Calu3 (cell line): ENCODE data around the gene CDC23. TPM values are rescaled to one million over a fixed set of nuclear protein-coding genes. Genes with fewer than 3 reads are reported as not detected.

Experiments used
- BruUV-seq: library from RNA; stranded (reverse); fragments of 400-500 nt; replicated peaks from 2 replicates; lab custom pipeline; 2021; lab: Mats Ljungman, UMichigan
- CTCF ChIA-PET: fragments of 300-600 bp; sonication (Branson Sonifier 250); formaldehyde crosslinking; loops from one replicate; lab custom pipeline; 2022; ENCODE audit warnings: antibody characterized with exemption; lab: Charles Lee
- DNase-seq: peaks from one replicate; pipeline ENCODE4 v3.0.0; 2022
- H3K27ac Mint-ChIP-seq: one replicate; pipeline ENCODE4 v1.8.0; 2022; ENCODE audit warnings: mixed read lengths; ENCODE audit not compliant: unreplicated experiment
- H3K27me3 Mint-ChIP-seq: one replicate; pipeline ENCODE4 v1.8.0; 2022; ENCODE audit warnings: mixed read lengths; ENCODE audit not compliant: unreplicated experiment
- H3K36me3 Mint-ChIP-seq: one replicate; pipeline ENCODE4 v1.8.0; 2022; ENCODE audit warnings: mild to moderate bottlenecking, moderate library complexity, mixed read lengths; ENCODE audit not compliant: insufficient read depth, unreplicated experiment
- H3K4me1 Mint-ChIP-seq: one replicate; pipeline ENCODE4 v1.8.0; 2022; ENCODE audit warnings: mild to moderate bottlenecking, low read depth, mixed read lengths; ENCODE audit not compliant: unreplicated experiment
- H3K4me3 Mint-ChIP-seq: one replicate; pipeline ENCODE4 v1.8.0; 2022; ENCODE audit warnings: mild to moderate bottlenecking, low read depth, moderate library complexity, mixed read lengths; ENCODE audit not compliant: unreplicated experiment
- H3K9me3 Mint-ChIP-seq: one replicate; pipeline ENCODE4 v1.8.0; 2022; ENCODE audit warnings: low read depth, mixed read lengths; ENCODE audit not compliant: unreplicated experiment
- intact Hi-C: fragments of 100-400 bp; cut with micrococcal nuclease; formaldehyde crosslinking; loops from one replicate; pipeline ENCODE4 v1.10.0; 2022; ENCODE audit not compliant: unreplicated experiment
- total RNA-seq: library from RNA; stranded (reverse); gene quantifications from 2 replicates; pipeline ENCODE4 v1.2.3, GENCODE V29; 2022
- TF ChIP-seq, protein P1 (sequence below): fragments of 200-600 bp; IDR thresholded peaks from one replicate; pipeline ENCODE4 v1.8.0; 2022; ENCODE audit warnings: antibody characterized with exemption; ENCODE audit not compliant: unreplicated experiment

CDC23 gene
- total RNA-seq, 1 experiment from 2014 or later: 46.9 TPM

DNA sequence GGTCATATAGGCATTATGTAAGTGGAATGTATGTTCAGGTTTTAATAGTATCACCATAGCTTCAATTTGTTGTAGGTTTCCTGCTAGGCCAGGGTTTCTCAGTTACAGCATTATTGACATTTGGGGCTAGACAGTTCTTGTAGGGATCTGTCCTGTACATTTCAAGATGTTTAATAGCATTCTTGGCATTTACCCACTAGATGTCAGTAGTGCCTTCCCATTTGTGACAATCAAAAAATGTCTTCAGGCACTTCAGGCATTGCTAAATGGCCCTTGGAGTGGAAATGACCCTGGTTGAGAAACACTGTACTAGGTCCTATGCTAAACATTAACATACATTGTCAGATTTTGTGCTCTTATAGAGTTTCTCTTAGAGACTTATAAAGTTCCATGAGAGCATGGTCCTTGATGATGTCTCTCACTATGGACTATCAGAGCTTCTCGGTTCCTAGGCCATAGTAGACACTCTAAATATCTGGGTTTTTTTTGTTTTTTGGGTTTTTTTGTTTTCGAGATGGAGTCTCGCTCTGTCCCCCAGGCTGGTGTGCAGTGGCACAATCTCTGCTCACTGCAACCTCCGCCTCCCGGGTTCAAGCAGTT, 32.8 kb downstream of the CDC23 start:
- intact Hi-C loops: loop anchor here (1.0 to 10.0 kb wide), 4 partner anchors 103 to 323 kb away; no protein-coding TSS in a partner anchor
- H3K27ac Mint-ChIP-seq: no peak overlapping the region
- TF ChIP-seq, protein P1, sequence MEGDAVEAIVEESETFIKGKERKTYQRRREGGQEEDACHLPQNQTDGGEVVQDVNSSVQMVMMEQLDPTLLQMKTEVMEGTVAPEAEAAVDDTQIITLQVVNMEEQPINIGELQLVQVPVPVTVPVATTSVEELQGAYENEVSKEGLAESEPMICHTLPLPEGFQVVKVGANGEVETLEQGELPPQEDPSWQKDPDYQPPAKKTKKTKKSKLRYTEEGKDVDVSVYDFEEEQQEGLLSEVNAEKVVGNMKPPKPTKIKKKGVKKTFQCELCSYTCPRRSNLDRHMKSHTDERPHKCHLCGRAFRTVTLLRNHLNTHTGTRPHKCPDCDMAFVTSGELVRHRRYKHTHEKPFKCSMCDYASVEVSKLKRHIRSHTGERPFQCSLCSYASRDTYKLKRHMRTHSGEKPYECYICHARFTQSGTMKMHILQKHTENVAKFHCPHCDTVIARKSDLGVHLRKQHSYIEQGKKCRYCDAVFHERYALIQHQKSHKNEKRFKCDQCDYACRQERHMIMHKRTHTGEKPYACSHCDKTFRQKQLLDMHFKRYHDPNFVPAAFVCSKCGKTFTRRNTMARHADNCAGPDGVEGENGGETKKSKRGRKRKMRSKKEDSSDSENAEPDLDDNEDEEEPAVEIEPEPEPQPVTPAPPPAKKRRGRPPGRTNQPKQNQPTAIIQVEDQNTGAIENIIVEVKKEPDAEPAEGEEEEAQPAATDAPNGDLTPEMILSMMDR: no peak
- no peaks in the 10 kb centered on the region for H3K27me3 Mint-ChIP-seq
- no peaks in the 10 kb centered on the region for H3K9me3 Mint-ChIP-seq
- H3K36me3 Mint-ChIP-seq: peaks cover 24% of the 10 kb centered on the region
- CTCF ChIA-PET: interaction anchor here (0.5 to 1.4 kb wide), 3 partner anchors 74 to 787 kb away, joined by 3 to 6 read pairs (median 4); no protein-coding TSS in a partner anchor
- no peak overlapping the region for H3K4me3 Mint-ChIP-seq
- H3K4me1 Mint-ChIP-seq: no peaks in the 10 kb centered on the region
- BruUV-seq: no TSS peak
- DNase-seq: peak; percentile 35

DNA sequence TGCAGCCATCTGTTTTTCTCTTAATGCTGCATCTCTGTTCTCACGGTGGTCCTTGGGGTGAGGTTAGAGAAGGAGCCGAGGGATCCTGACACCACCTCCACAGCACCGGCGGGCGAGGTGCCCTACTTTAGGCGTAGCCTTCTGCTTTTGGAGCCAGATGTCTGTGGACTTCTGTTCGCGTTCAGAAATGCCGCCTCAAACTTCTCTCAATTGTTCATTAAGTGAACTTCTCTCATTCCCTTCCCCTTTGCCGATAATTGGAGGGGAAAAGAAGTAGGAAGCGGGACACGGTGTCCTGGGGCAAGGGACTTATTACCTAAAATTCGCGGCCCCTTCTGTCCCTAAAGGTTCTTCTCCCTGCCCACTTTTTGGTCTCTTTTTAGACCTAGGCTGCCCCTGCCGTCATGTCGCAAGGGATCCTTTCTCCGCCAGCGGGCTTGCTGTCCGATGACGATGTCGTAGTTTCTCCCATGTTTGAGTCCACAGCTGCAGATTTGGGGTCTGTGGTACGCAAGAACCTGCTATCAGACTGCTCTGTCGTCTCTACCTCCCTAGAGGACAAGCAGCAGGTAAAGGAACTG, 33.8 kb downstream of the CDC23 start:
- H3K9me3 Mint-ChIP-seq: no peaks in the 10 kb centered on the region

DNA sequence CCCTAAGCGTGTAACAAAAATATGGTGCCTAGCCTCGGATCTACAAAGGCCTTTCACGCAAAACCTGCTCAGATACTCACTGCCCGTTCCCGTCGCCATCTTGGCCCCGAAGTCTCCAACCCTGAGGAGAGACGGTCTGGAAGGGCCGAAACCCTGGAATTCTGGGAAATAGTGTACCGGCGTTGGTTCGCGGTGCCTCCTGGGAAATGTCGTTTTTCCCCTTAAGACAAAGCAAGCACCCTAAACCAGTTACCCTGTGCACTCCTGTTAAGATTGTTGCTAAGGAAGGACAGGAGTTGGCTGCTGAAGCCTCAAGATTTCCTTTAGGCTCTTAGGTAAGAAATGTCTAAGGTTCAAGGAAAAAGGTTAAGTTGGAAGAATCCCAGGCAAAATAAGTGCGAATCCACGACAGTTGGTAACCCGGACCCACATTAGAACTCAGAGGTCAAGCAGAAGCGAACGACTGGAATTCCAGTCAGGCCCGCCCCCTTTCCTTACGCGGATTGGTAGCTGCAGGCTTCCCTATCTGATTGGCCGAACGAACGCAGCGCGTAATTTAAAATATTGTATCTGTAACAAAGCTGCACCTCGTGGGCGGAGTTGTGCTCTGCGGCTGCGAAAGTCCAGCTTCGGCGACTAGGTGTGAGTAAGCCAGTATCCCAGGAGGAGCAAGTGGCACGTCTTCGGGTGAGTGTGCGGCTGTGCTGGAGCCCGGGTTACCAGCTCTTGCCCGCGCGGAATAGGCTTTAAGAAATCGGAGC, 34.4 kb downstream of the CDC23 start, which contains the start of the genes BRD8 and KIF20A:
TSS of gene BRD8 (minus strand) at position 115 of the 761 bp plus-strand sequence. CDS start at position 99, 16 bp downstream.
TSS of gene KIF20A (plus strand) at position 597 of the 761 bp plus-strand sequence. CDS start 569 bp downstream, outside the sequence.
- no peak within 1 kb of the TSS for H3K4me3 Mint-ChIP-seq
- no peak within 1 kb of the TSS for H3K27ac Mint-ChIP-seq
- TF ChIP-seq, protein P1: no peak
- no peaks in the 10 kb centered on the region for H3K9me3 Mint-ChIP-seq
- H3K36me3 Mint-ChIP-seq: peaks cover 21% of the 10 kb centered on the region
- BruUV-seq: no TSS peak
- CTCF ChIA-PET: interaction anchor here (0.9 to 1.2 kb wide), 4 partner anchors 16 to 325 kb away, joined by 3 to 8 read pairs (median 3); no protein-coding TSS in a partner anchor
- DNase-seq: peak; percentile 95
- no peaks in the 10 kb centered on the region for H3K27me3 Mint-ChIP-seq
- H3K4me1 Mint-ChIP-seq: no peaks in the 10 kb centered on the region
- intact Hi-C loops: loop anchor here (1.0 kb wide), 1 partner anchor 35 kb away; the partner anchor contains the start of gene CDC23

More for the DNA sequence above, 33.8 kb downstream of the CDC23 start:
- TF ChIP-seq, protein P1: no peak
- peaks cover 24% of the 10 kb centered on the region for H3K36me3 Mint-ChIP-seq
- H3K4me1 Mint-ChIP-seq: no peaks in the 10 kb centered on the region
- BruUV-seq: TSS peak; percentile 65
- no peak overlapping the region for H3K4me3 Mint-ChIP-seq
- peak; percentile 11 for DNase-seq
- no peaks in the 10 kb centered on the region for H3K27me3 Mint-ChIP-seq
- no peak overlapping the region for H3K27ac Mint-ChIP-seq
- CTCF ChIA-PET: interaction anchor here (0.5 to 1.2 kb wide), 5 partner anchors 15 to 324 kb away, joined by 3 to 8 read pairs (median 3); no protein-coding TSS in a partner anchor
- intact Hi-C loops: no loop called here

GRCh38 chr5:138177941-138178515, 35.1 kb downstream of the CDC23 start:
- no peaks in the 10 kb centered on the region for H3K4me1 Mint-ChIP-seq
- intact Hi-C loops: loop anchor here (1.0 kb wide), 1 partner anchor 35 kb away; the partner anchor contains the start of gene CDC23
- BruUV-seq: TSS peak; percentile 73
- peak; percentile 43 for DNase-seq
- no peaks in the 10 kb centered on the region for H3K27me3 Mint-ChIP-seq
- CTCF ChIA-PET: interaction anchor here (0.7 kb wide), 2 partner anchors 90 to 154 kb away, joined by 3 to 4 read pairs; partner anchors contain the start of gene CDC25C
- H3K36me3 Mint-ChIP-seq: peaks cover 21% of the 10 kb centered on the region
- H3K9me3 Mint-ChIP-seq: no peaks in the 10 kb centered on the region
- no peak overlapping the region for H3K4me3 Mint-ChIP-seq
- H3K27ac Mint-ChIP-seq: no peak overlapping the region
- TF ChIP-seq, protein P1: no peak
